PFSK-1 (cell line): Measurements from ENCODE around the gene LONP2.

Source experiments
- SIN3A ChIP-seq: IDR thresholded peaks from 2 replicates; pipeline ENCODE4 v1.6.1; 2012; ENCODE audit warnings: mild to moderate bottlenecking, low read length, moderate library complexity, borderline replicate concordance; ENCODE audit not compliant: insufficient read depth
- TAF1 ChIP-seq: IDR thresholded peaks from 2 replicates; pipeline ENCODE4 v1.6.1; 2012; ENCODE audit warnings: low read length, control low read depth, borderline replicate concordance; ENCODE audit not compliant: insufficient read depth

- TF ChIP-seq SIN3A (no peak; the same call in 1 of the 2 replicates), TAF1 (no peak)
Measured at GRCh38 chr16:48366165-48367093, 122.3 kb downstream of the LONP2 start.
